ENCODE results near the gene STAMBP. TPM values are rescaled to one million over a fixed set of nuclear protein-coding genes. Genes with fewer than 3 reads are reported as not detected.

Gene STAMBP
- total and polyA plus RNA-seq, 2 of the 4 experiments (the other 2 are of a cell fraction) = 29.7 to 38.7 TPM

DNA sequence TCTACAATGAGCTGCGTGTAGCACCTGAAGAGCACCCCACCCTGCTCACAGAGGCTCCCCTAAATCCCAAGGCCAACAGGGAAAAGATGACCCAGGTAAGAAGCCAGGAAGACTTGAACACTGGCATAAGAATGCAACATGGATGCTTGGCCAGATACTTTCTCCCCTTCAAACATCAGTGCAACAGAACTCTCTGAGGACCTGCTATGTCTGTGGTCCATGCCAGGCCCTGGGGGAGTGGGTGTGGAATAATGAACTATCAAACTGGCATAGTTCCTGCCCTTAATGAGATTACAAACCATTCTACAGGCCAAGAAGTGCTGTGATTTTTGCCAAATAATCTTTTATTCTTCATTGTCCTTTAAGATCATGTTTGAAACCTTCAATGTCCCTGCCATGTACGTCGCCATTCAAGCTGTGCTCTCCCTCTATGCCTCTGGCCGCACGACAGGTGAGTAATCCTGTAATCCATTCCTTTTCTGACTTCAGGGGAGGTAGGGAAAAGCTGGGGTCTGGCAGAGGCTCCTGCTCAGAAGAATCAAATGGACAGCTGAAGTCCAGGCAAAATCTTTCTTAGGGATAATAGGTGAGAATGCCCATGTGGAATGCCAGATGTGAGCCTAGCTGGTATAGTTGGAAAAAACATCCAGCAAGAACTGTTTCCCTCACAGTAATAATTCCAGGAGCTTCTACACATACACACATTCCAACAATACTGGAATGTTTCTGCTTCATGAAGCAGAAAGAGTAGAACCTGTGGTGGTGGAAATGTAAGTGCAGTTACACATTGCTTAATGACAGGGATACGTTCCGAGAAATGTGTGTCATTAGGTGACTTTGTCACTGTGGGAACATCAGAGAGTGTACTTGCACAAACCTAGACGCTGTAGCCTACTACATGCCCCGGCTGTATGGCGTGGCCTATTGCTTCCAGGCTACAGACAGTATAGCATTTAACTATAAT lies 80.2 kb downstream of the STAMBP start:
- ATAC-seq (ENCODE audit: low read depth) = no peak
- H3K9me1 ChIP-seq (ENCODE audit: insufficient read depth, low read length) = no peaks in the 10 kb centered on the region
- no peaks in the 10 kb centered on the region; the same call in 1 of the 2 replicates for H3K4me1 ChIP-seq (ENCODE audit: control insufficient read depth, insufficient read depth, low read length)
- ChIA-PET POLR2A (ENCODE audit: unreplicated experiment) (no interaction called here), CTCF (interaction anchor here (0.6 kb wide), 1 partner anchor 239 kb away, joined by 3 read pairs; no protein-coding TSS in a partner anchor)
- no peak overlapping the region for H3K14ac ChIP-seq (replicated peaks; ENCODE audit: low read depth, low read length)
- BruUV-seq (replicated peaks) = no TSS peak
- peaks cover 47% of the 10 kb centered on the region for H4K20me1 ChIP-seq (ENCODE audit: insufficient read depth, low read length)
- H2BK120ac ChIP-seq (ENCODE audit: low read depth, low read length) = no peak overlapping the region
- H3K4me2 ChIP-seq (ENCODE audit: low read depth, low read length) = no peak overlapping the region
- H3K27me3 ChIP-seq (ENCODE audit: control insufficient read depth, insufficient read depth, low read length) = no peaks in the 10 kb centered on the region
- H3K9ac ChIP-seq (ENCODE audit: low read depth, low read length) = no peak overlapping the region
- H3K56ac ChIP-seq (ENCODE audit: extremely low read depth, insufficient read depth, low read length) = no peak overlapping the region
- dilution Hi-C loops (cut with HindIII; ENCODE audit: low sequenced_read_pairs, unreplicated experiment) = no loop called here
- no peak overlapping the region for H2AK9ac ChIP-seq (replicated peaks; ENCODE audit: low read depth, low read length, poor library complexity)
- peaks cover 17 to 46% of the 10 kb centered on the region in 2 experiments for H3K79me1 ChIP-seq (ENCODE audit: low read depth in 1 of 2, low read length in 2 of 2)
- no peak overlapping the region for H2BK5ac ChIP-seq (ENCODE audit: low read depth, low read length, poor library complexity, severe bottlenecking)
- intact Hi-C loops (cut with micrococcal nuclease) = no loop called here
- no peak overlapping the region for H2BK20ac ChIP-seq (ENCODE audit: low read depth, low read length)
- H3K23ac ChIP-seq (ENCODE audit: low read depth, low read length) = no peak overlapping the region
- WGBS, 2 experiments (ENCODE audit: extremely low coverage in 2 of 2, insufficient read length in 1 of 2) = 89% methylated on average over 3 of the region's 10 CpGs; no CpG with 5 or more reads in 1 of the 2 experiments
- in situ Hi-C loops (cut with MboI; ENCODE audit: low sequenced_read_pairs) = no loop called here
- no peak overlapping the region for H3K4me3 ChIP-seq (ENCODE audit: insufficient read depth, low read depth, low read length)
- H3K36me3 ChIP-seq (ENCODE audit: control insufficient read depth, insufficient read depth, low read length) = peaks cover 50% of the 10 kb centered on the region
- H4K5ac ChIP-seq (ENCODE audit: low read depth, low read length) = no peak overlapping the region
- DNase-seq = no peak
- no peak overlapping the region for H3K4ac ChIP-seq (ENCODE audit: low read depth, low read length)
- no peak overlapping the region for H3K18ac ChIP-seq (ENCODE audit: low read depth, low read length)
- H2AFZ ChIP-seq (replicated peaks; ENCODE audit: low read length, poor library complexity) = no peak overlapping the region
- no peak overlapping the region for H4K8ac ChIP-seq (ENCODE audit: low read depth in 2 of 2, low read length in 2 of 2)
- H4K91ac ChIP-seq (ENCODE audit: insufficient read depth, low read depth, low read length) = no peak overlapping the region
- H3K9me3 ChIP-seq (ENCODE audit: control insufficient read depth, insufficient read depth, low read length) = no peaks in the 10 kb centered on the region
- H3K27ac ChIP-seq (ENCODE audit: insufficient read depth, low read length) = no peak overlapping the region
- no peak overlapping the region for H2AK5ac ChIP-seq (ENCODE audit: low read depth, low read length)
- TF ChIP-seq RFX5 (IDR thresholded peaks at IDR 0.05; ENCODE audit: low read depth, low read length) (no peak), CHD1 (IDR thresholded peaks at IDR 0.05; ENCODE audit: low read depth, low read length) (no peak), BHLHE40 (IDR thresholded peaks at IDR 0.05; ENCODE audit: low read depth, low read length) (no peak), MAFK (IDR thresholded peaks at IDR 0.05; ENCODE audit: low read depth, low read length) (no peak), MXI1 (IDR thresholded peaks at IDR 0.05; ENCODE audit: borderline replicate concordance, low read depth, low read length) (no peak), SMC3 (IDR thresholded peaks at IDR 0.05; ENCODE audit: low read depth, low read length) (no peak), MAZ (IDR thresholded peaks at IDR 0.05; ENCODE audit: borderline replicate concordance, low read depth, low read length) (no peak), CEBPB (IDR thresholded peaks at IDR 0.05; ENCODE audit: low read depth, low read length) (no peak)
- TF ChIP-seq, protein P1, sequence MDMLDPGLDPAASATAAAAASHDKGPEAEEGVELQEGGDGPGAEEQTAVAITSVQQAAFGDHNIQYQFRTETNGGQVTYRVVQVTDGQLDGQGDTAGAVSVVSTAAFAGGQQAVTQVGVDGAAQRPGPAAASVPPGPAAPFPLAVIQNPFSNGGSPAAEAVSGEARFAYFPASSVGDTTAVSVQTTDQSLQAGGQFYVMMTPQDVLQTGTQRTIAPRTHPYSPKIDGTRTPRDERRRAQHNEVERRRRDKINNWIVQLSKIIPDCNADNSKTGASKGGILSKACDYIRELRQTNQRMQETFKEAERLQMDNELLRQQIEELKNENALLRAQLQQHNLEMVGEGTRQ (IDR thresholded peaks at IDR 0.05; ENCODE audit: low read depth, low read length) = no peak
- TF ChIP-seq, protein P2, sequence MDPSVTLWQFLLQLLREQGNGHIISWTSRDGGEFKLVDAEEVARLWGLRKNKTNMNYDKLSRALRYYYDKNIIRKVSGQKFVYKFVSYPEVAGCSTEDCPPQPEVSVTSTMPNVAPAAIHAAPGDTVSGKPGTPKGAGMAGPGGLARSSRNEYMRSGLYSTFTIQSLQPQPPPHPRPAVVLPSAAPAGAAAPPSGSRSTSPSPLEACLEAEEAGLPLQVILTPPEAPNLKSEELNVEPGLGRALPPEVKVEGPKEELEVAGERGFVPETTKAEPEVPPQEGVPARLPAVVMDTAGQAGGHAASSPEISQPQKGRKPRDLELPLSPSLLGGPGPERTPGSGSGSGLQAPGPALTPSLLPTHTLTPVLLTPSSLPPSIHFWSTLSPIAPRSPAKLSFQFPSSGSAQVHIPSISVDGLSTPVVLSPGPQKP (IDR thresholded peaks at IDR 0.05; ENCODE audit: borderline replicate concordance, low read depth, low read length) = no peak
- no peak overlapping the region for H2BK15ac ChIP-seq (ENCODE audit: low read depth, low read length)

All from IMR-90 (cell line).